Midbrain (tissue), 1 donor: ENCODE data around the gene KANK2.
"Not testable (repeated sequence)": the region's sequence is repeated elsewhere in the genome, so short reads cannot be mapped to it uniquely, and the experiment has no call there.

Experiments
- DNase-seq: peaks from one replicate; lab custom pipeline; 2025; lab: John Stamatoyannopoulos, UW

The KANK2 gene

GRCh38 chr19:11140023-11140538 is 57.3 kb downstream of the KANK2 start:
- DNase-seq = not testable (repeated sequence)

DNA sequence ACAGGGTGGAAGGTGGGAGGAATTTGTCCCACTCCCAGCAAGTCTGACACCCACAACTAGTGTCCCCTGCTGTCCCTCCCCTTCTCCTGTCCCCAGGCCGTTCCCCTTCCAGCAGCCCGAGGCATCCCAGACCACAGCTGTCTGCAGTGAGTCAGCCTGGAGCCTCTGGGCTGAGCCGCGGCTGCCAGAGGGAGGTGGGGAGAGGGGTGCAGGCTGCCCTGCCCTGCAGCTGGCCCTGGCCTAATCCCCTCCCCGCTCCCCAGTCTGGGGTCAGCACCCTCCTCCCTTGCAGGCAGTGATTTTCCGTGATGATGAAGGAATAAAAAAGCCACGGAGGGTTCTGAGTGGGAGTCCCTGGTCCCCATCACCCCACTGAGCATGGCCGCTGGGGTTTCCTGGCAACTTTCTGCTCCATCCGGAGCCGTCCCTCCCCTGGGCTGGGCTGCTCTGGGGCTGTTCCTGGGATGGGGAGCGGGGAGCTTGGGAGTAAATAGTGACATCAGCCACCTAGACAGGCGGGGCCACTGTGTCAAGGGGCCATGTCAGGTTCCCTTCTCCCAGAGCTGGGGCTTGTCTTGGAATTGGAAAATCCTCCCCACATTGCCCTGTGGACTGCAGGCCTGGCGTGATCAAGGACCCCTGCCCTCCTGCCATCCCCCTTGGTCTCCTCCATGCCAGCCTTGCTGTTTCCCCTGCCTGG is 58.6 kb downstream of the KANK2 start:
- peak; percentile 6 for DNase-seq

DNA sequence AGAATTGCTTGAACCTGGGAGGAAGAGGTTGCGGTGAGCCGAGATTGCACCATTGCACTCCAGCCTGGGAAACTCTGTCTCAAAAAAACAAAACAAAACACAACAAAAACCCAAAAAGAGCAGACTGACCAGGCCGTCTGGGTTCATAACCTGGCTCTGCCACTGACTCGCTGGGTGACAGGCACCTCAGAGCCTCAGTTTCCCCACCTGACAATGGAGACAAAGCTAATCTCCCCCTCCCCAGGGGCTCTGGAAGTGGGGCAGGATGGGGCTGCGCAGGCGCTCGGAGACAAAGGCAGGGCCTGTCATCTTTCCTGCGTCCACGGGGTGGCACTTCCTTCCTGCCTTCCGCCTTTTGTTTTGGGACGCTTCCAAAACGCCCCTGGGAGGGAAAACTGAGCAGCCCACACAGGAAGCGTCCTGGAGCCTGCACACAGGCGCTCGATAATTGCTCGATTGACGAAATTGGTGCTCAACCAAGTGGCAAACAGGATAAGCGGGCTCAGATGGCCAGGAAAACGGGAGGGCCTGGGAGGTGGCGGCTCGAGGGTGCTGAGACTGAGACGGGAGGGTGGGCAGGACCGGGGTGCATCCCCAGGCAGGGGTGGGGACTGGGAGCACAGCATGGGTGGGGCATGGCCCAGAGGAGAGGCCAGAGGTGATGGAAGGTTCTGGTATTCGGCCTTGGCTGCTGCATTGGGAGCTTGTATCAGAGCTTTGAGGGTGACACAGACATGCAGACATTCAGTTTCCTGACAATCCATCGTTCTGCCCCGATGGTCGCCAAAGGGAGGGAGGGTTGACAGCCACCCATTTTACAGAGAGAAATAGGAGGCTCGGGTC is 59.6 kb downstream of the KANK2 start:
- DNase-seq = peak; percentile 71

DNA sequence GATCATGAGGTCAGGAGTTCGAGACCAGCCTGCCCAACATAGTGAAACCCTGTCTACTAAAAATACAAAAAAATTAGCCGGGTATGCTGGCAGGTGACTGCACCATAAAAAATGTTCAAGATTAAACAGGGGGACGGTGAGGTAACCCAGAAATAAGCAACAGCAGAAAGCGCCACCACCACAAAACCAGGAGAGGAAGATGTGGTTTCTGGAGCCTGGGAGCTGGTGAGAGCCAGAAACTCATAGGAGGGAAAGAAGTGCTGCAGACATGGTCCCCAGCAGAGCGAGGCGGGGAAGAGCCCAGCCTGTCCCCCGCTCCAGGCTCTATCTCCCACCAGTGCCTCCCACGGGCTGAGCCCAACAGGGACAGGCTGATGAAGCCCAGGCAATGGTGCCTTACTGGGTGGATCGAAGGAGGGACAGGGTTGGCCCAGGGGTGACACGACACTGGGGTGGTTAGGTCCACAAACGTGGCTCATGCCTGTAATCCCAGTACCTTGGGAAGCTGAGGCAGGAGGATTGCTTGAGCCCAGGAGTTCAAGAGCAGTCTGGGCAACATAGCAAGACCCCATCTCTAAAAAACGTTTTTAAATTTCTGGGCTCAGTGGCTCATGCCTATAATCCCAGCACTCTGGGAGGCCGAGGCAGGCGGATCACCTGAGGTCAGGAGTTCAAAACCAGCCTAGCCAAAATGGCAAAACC is 60.8 kb downstream of the KANK2 start:
- DNase-seq = no peak

- DNase-seq = no peak
Observed at GRCh38 chr19:11131471-11131870, 65.9 kb downstream of the KANK2 start.

DNA sequence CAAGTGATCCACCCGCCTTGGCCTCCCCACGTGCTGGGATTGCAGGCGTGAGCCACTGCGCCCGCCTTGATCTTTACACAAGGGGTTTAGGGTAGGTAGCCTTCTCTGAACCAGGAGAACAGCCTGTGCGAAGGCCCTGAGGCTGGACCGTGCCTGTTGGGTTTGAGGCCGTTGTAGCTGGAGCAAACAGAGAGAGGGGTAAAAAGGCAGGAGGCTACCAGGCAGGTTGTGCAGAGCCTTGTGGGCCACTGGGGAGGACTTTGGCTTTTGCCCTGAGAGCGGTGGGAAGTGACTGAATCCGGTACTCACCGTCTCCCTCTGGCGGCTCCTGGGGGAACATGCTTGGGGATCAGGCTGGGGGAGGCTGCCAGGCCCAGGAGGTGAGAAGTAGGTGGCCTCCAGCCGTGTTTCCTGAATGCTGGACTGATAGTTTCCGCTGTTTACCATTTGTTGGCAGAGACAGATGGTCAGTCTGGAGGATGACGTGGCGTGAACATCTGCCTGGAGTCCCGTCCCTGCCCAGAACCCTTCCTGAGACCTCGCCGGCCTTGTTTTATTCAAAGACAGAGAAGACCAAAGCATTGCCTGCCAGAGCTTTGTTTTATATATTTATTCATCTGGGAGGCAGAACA is 66.4 kb downstream of the KANK2 start:
- peak; percentile 61 for DNase-seq

GRCh38 chr19:11127905-11128304 is 69.4 kb downstream of the KANK2 start:
- DNase-seq = no peak

GRCh38 chr19:11125994-11126685 is 71.2 kb downstream of the KANK2 start:
- DNase-seq = peak; percentile 70

GRCh38 chr19:11124157-11124556 is 73.2 kb downstream of the KANK2 start:
- not testable (repeated sequence) for DNase-seq

- no peak for DNase-seq
Observed at GRCh38 chr19:11123114-11123513, 74.2 kb downstream of the KANK2 start.

DNA sequence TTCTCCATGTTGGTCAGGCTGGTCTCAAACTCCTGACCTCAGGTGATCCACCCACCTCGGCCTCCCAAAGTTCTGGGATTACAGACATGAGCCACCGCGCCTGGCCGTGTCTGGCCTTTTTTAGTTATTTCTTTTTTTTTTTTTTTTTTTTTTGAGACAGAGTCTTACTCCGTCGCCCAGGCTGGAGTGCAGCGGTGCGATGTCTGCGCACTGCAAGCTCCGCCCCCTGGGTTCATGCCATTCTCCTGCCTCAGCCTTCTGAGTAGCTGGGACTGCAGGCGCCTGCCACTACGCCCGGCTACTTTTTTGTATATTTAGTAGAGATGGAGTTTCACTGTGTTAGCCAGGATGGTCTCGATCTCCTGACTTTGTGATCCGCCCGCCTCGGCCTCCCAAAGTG is 75.4 kb downstream of the KANK2 start:
- not testable (repeated sequence) for DNase-seq

GRCh38 chr19:11116507-11116906 is 80.8 kb downstream of the KANK2 start:
- no peak for DNase-seq

DNA sequence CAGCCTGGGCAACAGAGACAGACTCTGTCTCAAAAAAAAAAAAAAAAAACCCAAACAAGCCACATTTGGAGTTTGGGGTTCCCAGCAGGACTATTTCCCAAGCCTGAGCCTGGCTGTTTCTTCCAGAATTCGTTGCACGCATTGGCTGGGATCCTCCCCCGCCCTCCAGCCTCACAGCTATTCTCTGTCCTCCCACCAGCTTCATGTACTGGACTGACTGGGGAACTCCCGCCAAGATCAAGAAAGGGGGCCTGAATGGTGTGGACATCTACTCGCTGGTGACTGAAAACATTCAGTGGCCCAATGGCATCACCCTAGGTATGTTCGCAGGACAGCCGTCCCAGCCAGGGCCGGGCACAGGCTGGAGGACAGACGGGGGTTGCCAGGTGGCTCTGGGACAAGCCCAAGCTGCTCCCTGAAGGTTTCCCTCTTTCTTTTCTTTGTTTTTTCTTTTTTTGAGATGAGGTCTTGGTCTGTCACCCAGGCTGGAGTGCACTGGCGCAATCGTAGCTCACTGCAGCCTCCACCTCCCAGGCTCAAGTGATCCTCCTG is 81.4 kb downstream of the KANK2 start:
- no peak for DNase-seq

- DNase-seq = no peak
Observed at GRCh38 chr19:11115042-11115441, 82.3 kb downstream of the KANK2 start.
